HL-60 (cell line): Measurements from ENCODE around the gene DYRK3.

Experiments used
- CTCF ChIP-seq: IDR thresholded peaks from one replicate; pipeline ENCODE4 v1.5.1; 2011; ENCODE audit warnings: low read length, control low read depth, inconsistent platforms; ENCODE audit not compliant: insufficient read depth
- GABPA ChIP-seq: IDR thresholded peaks from 2 replicates; pipeline ENCODE4 v1.6.1; 2012; ENCODE audit warnings: low read depth
- POLR2AphosphoS5 ChIP-seq: IDR thresholded peaks from 2 replicates; pipeline ENCODE4 v1.6.1; 2012; ENCODE audit warnings: low read depth
- TF ChIP-seq, protein P1 (sequence below): IDR thresholded peaks from 2 replicates; pipeline ENCODE4 v1.6.1; 2012; ENCODE audit warnings: low read depth; ENCODE audit not compliant: insufficient replicate concordance

DNA sequence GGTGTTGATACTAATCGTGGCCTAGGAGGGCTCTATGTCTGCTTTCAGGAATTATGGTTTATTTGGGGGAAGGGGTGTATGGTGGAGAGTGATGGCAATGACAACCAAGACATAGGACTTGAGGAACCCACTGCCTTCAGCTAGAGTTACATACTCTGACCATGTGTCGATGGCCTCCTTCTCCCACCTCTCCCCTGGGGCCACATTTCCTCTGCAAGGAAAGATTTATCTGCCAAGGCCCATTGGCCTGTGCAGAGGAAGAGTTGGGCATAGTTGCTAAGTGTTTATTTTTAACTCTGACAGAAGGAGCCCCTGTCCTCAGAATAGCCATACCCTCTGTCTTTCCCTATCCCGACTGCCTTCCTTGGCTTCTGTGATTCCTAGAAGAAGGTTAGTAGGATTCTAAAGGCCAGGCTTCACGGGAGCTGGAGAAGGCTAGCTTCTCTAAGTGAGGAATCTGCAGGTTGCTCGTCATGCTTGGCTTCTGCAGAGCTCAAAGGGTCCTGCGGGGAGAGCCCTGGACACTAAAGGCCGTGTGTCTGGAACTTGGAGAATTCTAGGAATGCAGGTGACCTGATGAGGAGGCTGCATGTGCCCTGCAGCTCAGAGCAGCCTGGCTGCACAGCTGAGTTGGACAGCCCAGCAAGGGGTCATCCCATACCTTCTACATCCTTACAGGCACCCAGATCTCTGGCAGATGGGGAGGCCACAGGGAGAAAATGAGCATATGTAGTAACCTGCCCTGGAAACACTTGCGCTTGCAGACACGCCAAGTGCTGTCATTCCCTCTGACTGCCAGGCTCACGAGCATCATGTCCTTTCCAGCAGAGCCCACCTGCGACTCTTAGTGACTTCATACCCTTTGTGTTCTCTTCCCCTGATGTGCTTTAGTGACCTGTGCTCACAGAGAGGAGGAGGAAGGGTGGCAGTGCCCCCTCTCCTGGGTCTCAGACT, 59.1 kb downstream of the DYRK3 start:
- no peak for TF ChIP-seq CTCF
- TF ChIP-seq, protein P1, sequence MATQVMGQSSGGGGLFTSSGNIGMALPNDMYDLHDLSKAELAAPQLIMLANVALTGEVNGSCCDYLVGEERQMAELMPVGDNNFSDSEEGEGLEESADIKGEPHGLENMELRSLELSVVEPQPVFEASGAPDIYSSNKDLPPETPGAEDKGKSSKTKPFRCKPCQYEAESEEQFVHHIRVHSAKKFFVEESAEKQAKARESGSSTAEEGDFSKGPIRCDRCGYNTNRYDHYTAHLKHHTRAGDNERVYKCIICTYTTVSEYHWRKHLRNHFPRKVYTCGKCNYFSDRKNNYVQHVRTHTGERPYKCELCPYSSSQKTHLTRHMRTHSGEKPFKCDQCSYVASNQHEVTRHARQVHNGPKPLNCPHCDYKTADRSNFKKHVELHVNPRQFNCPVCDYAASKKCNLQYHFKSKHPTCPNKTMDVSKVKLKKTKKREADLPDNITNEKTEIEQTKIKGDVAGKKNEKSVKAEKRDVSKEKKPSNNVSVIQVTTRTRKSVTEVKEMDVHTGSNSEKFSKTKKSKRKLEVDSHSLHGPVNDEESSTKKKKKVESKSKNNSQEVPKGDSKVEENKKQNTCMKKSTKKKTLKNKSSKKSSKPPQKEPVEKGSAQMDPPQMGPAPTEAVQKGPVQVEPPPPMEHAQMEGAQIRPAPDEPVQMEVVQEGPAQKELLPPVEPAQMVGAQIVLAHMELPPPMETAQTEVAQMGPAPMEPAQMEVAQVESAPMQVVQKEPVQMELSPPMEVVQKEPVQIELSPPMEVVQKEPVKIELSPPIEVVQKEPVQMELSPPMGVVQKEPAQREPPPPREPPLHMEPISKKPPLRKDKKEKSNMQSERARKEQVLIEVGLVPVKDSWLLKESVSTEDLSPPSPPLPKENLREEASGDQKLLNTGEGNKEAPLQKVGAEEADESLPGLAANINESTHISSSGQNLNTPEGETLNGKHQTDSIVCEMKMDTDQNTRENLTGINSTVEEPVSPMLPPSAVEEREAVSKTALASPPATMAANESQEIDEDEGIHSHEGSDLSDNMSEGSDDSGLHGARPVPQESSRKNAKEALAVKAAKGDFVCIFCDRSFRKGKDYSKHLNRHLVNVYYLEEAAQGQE = no peak
- no peak for TF ChIP-seq POLR2AphosphoS5
- no peak for TF ChIP-seq GABPA
